ENCODE measurements around the gene POLR2F.

DNA sequence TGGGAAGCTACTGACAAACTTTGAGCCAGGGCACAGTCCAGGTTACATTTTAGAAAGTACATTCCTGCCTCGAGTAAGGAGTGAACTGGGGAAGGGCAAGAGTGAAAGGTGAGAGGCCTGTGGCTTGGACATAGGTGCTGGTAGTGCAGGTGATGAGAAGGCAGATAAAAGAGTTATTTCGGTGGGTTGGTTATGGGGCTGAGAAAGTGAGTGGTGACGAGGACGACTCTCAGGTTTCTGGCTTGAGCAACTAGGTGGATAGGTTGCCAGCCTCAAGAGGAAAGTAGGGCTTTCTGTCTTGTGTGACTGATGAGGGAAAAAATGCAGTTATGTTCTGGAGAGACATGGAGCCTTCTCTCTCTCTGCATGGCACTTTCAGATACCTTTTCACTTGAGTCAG is 3.7 kb downstream of the POLR2F start:
- no peak for TF ChIP-seq GABPA (IDR thresholded peaks at IDR 0.05 in 1 of 2, conservative IDR thresholded peaks at IDR 0.05 in 1 of 2)
- TF ChIP-seq, protein P1, sequence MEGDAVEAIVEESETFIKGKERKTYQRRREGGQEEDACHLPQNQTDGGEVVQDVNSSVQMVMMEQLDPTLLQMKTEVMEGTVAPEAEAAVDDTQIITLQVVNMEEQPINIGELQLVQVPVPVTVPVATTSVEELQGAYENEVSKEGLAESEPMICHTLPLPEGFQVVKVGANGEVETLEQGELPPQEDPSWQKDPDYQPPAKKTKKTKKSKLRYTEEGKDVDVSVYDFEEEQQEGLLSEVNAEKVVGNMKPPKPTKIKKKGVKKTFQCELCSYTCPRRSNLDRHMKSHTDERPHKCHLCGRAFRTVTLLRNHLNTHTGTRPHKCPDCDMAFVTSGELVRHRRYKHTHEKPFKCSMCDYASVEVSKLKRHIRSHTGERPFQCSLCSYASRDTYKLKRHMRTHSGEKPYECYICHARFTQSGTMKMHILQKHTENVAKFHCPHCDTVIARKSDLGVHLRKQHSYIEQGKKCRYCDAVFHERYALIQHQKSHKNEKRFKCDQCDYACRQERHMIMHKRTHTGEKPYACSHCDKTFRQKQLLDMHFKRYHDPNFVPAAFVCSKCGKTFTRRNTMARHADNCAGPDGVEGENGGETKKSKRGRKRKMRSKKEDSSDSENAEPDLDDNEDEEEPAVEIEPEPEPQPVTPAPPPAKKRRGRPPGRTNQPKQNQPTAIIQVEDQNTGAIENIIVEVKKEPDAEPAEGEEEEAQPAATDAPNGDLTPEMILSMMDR (IDR thresholded peaks at IDR 0.05; ENCODE audit: low read depth, low read length, missing input control), result no peak
- TF ChIP-seq EGR1 (IDR thresholded peaks at IDR 0.05; ENCODE audit: low read depth in 2 of 2), result no peak
